KOPT-K1 (cell line): ENCODE measurements around the gene PRELID1.
A peak's percentile ranks its signal among the peaks of the same experiment; 100 is the strongest.
"Not testable (repeated sequence)": the region's sequence is repeated elsewhere in the genome, so short reads cannot be mapped to it uniquely, and the experiment has no call there.

Experiments used
- H3K27ac ChIP-seq: fragments of 200-600 bp; sonication (generic); 2 replicates; pipeline ENCODE4 v1.5.1; 2016; ENCODE audit warnings: antibody characterized with exemption, mild to moderate bottlenecking, low read depth, low read length; ENCODE audit not compliant: poor library complexity, severe bottlenecking
- H3K36me3 ChIP-seq: fragments of 200-600 bp; sonication (generic); 2 replicates; pipeline ENCODE4 v1.5.1; 2017; ENCODE audit warnings: antibody characterized with exemption, mild to moderate bottlenecking, low read length, moderate library complexity; ENCODE audit not compliant: insufficient read depth
- H3K9me3 ChIP-seq: fragments of 200-600 bp; sonication (generic); 2 replicates; pipeline ENCODE4 v1.5.1; 2017; ENCODE audit warnings: antibody characterized with exemption, low read length, mild to moderate bottlenecking; ENCODE audit not compliant: insufficient read depth, poor library complexity, severe bottlenecking

The PRELID1 gene

GRCh38 chr5:177291735-177292134 is 11.9 kb upstream of the PRELID1 start:
- H3K36me3 ChIP-seq = peaks cover 99% of the 10 kb centered on the region
- no peaks in the 10 kb centered on the region for H3K9me3 ChIP-seq
- no peak overlapping the region for H3K27ac ChIP-seq

- Histone ChIP-seq H3K36me3 (peaks cover 95% of the 10 kb centered on the region), H3K27ac (no peak overlapping the region), H3K9me3 (no peaks in the 10 kb centered on the region)
These were observed 9.6 kb upstream of the PRELID1 start for GRCh38 chr5:177293819-177294581.

GRCh38 chr5:177294632-177295031 is 9.0 kb upstream of the PRELID1 start:
- Histone ChIP-seq H3K27ac (no peak overlapping the region), H3K36me3 (peaks cover 95% of the 10 kb centered on the region)

GRCh38 chr5:177295924-177296323 is 7.7 kb upstream of the PRELID1 start:
- H3K27ac ChIP-seq = peak overlapping the region; percentile 26
- no peaks in the 10 kb centered on the region for H3K9me3 ChIP-seq
- H3K36me3 ChIP-seq = peaks cover 87% of the 10 kb centered on the region

More at GRCh38 chr5:177294632-177295031, 9.0 kb upstream of the PRELID1 start:
- H3K9me3 ChIP-seq = no peaks in the 10 kb centered on the region

GRCh38 chr5:177296581-177296980 is 7.0 kb upstream of the PRELID1 start:
- peaks cover 87% of the 10 kb centered on the region for H3K36me3 ChIP-seq
- H3K9me3 ChIP-seq = no peaks in the 10 kb centered on the region
- peak overlapping the region; percentile 26 for H3K27ac ChIP-seq

DNA sequence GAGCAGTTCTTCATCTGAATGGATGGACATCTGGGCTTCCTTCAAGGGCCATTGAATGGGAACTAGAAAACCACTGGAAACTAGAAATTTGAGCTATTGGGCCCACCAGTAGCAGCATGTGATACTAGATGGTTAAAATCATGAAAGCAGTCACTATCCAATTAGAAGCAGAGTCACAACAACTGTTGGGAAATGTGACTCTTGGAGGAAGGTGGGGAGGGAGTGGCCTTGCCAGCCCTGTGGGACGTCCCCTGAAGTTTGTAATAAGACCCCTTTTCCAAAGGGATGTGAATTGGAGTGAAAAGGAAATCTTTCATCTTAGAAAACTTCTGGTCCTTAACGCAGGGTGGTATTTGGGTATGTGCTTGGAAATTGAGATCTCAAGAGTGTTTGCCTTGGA is 5.7 kb upstream of the PRELID1 start:
- H3K27ac ChIP-seq = no peak overlapping the region
- peaks cover 80% of the 10 kb centered on the region for H3K36me3 ChIP-seq
- H3K9me3 ChIP-seq = no peaks in the 10 kb centered on the region

DNA sequence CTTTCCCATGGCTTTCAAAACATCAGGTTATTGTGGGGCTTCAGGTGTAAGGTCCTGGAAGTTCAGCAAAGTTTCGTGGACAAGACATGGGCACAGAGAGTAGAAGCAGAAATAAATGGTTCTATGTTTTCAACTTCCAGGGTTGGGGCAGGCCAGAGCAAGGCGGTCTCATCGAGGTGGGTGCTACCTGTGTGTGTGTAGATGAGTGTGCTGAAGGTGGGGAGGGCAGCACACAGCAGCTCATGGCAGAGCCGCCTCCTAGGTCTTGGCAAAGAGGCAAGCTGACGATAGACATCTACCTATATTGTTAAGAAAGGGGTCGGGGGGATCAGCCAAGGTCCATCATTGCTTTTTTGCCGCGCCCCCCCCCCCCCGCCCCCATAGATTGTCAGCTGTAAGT is 3.9 kb upstream of the PRELID1 start:
- Histone ChIP-seq H3K27ac (peak overlapping the region; percentile 68), H3K9me3 (no peaks in the 10 kb centered on the region), H3K36me3 (peaks cover 62% of the 10 kb centered on the region)

GRCh38 chr5:177300236-177300880 is 3.2 kb upstream of the PRELID1 start:
- Histone ChIP-seq H3K36me3 (peaks cover 56% of the 10 kb centered on the region), H3K9me3 (no peaks in the 10 kb centered on the region), H3K27ac (peak overlapping the region; percentile 68)

- Histone ChIP-seq H3K27ac (peak overlapping the region; percentile 68), H3K36me3 (peaks cover 56% of the 10 kb centered on the region), H3K9me3 (no peaks in the 10 kb centered on the region)
These were observed 2.6 kb upstream of the PRELID1 start for GRCh38 chr5:177300951-177301350.

GRCh38 chr5:177301503-177302165 is 2.0 kb upstream of the PRELID1 start:
- Histone ChIP-seq H3K9me3 (no peaks in the 10 kb centered on the region), H3K36me3 (peaks cover 56% of the 10 kb centered on the region), H3K27ac (no peak overlapping the region)

GRCh38 chr5:177302354-177303110 is 1.1 kb upstream of the PRELID1 start:
- Histone ChIP-seq H3K36me3 (peaks cover 58% of the 10 kb centered on the region), H3K9me3 (no peaks in the 10 kb centered on the region), H3K27ac (peak overlapping the region; percentile 85)

DNA sequence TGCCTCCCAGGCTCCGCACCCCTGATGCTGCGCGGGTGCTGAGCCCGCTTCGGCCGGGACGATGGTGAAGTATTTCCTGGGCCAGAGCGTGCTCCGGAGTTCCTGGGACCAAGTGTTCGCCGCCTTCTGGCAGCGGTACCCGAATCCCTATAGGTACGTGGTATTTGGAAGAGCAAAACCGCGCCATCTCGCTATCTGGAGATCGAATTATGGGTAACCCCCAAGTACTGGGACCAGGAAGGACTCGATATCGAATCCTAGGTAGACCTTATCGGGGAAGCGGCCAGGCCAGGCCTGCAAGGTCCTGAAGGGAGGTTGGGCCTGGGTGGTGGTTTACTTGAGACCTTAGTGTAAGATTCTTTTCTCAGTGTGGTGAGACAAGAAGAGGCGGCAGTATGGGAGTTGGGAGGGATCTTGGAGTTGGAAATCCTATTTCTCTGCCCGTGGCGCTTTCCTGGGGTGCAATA is 359 bp downstream of the PRELID1 start:
- Histone ChIP-seq H3K27ac (peak overlapping the region; percentile 85), H3K9me3 (no peaks in the 10 kb centered on the region), H3K36me3 (peaks cover 61% of the 10 kb centered on the region)

DNA sequence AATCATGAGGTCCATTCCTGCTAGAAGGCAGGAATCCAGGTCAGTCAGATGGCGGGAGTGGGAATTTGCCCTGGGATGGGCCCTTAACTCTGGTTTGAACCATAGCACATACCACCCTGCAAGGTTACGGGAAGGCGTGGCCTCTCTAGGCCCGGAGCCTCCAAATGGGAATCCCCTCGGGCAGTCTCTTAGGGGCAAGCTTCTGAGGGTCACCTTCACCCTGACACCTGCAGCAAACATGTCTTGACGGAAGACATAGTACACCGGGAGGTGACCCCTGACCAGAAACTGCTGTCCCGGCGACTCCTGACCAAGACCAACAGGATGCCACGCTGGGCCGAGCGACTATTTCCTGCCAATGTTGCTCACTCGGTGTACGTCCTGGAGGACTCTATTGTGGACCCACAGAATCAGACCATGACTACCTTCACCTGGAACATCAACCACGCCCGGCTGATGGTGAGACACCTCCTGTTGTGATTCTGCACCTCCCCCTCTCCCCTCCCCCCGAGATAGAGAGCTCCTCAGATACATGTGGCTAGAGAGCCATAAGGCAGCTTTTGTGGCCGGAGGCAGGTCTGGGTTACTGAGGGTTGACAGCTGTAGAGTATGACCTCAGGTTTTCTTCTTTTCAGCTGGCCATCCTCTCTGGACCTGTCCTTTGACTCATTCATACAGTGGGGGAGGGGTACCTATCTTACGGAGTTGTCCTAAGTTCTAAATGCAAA is 957 bp downstream of the PRELID1 start:
- peaks cover 61% of the 10 kb centered on the region for H3K36me3 ChIP-seq
- no peaks in the 10 kb centered on the region for H3K9me3 ChIP-seq
- peak overlapping the region; percentile 85 for H3K27ac ChIP-seq

DNA sequence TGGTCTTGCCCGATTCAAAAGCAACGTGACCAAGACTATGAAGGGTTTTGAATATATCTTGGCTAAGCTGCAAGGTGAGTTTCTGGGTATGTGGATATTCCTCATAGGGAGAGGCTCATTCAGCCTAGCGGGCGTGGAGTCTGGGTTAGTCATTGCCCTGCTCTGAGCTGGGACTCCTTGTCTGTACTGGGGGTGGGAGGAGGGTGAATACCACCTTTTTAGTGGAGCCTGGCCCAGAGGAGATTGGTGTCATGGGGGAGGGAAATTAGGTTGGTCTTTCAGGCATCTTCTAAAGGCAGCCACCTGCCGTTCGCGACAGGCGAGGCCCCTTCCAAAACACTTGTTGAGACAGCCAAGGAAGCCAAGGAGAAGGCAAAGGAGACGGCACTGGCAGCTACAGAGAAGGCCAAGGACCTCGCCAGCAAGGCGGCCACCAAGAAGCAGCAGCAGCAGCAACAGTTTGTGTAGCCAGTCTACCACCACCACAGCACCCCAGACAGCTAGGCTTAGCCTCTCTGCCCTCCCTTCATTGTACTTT is 2.6 kb downstream of the PRELID1 start:
- H3K27ac ChIP-seq, H3K9me3 ChIP-seq: not testable (repeated sequence)
- peaks cover 65% of the 10 kb centered on the region for H3K36me3 ChIP-seq
